CD4-positive, alpha-beta T cell treated with Interleukin-2 at 100 ng/mL for 4 hours (primary cell): ENCODE results near the gene DENND2A.
"Not testable (repeated sequence)": the region's sequence is repeated elsewhere in the genome, so short reads cannot be mapped to it uniquely, and the experiment has no call there.

Source experiments
- DNase-seq: peaks from one replicate; pipeline ENCODE4 v3.0.0-alpha.2; 2020; ENCODE audit warnings: low spot score

Gene DENND2A

DNA sequence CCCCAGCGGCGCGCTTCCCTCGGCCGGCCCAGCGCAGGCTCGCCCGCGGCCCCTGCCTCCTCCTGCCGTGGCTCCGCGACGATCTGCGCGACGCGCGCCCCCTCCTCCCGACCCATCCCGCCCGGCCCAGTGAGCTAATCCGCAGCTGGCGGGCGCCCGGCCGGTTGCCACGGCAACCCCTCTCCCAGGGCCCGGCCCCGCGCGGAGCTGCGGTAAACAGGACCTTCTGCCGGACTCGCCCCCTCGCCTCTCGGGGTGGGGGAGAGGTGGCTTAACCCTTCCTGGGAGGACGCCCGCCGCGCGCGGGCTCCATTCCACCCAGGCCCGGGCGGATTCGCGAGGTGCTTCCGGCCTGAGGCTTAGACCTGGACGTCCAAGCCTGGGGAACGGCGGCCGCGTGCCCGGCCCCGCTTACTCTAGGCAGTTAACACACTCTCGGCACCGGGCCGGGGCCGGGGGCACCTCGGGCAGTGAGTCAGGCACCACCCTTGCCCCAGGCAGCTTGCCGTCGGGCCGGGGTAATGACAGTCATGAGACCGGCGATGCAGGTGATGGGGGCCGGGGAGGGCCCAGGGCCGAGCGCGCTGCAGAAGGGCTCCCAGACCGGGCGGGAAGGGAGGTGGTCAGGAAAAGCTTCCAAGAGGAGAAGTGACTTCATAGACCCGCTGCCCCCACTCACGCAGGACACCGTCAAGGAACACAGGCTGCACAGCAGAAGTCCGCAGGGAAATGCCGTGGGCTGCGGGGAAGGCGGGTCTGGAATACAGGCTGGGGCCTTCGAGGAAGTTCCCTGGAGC, at the start of gene DENND2A:
Gene DENND2A, minus strand, starts transcription at position 87 of the 797 bp plus-strand sequence. CDS start 38,416 bp downstream, outside the sequence.
- no peak for DNase-seq

DNA sequence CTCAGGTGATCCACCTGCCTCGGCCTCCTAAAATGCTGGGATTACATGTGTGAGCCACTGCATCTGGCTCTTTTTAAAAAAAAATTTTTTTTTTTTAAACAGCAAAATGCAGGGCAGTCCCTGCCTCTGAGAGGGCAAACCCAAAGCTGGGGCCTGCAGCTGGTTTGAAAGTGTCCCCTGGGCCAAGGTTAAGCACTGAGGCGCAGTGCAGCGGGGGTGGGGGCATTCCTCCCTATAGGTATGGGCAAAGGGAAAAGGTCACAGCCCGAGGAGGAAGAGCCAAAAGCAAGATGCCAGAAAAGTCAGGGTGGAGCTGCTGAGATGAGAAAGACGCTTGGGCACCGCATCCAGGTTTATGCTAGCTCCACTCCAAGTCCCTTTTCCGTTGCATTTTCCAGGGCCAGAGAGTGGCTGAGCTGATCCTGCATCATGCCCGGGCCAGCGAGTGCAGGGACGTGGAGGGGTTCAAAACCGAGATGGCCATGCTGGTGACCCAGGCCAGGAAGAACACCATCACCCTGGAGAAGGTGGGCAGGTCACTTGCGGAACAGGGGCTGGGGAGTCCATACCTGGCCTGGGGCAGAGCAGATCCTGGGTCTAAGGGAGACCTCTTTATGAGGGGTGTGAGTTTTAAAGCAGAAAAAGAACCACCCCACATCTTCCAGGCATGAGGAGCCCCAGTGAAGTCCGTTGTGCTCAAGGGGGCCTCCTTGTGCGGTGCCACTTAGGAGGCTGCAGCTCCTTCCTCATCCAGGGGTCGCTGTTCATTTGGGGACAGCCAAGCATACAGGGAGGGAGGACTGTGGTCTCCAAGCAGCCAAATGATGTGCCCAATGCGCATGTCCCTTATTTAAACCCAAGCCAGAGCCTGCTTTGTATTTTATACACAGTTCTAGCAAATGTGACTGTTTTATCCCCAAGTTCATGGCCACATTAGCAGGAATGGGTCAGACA, 48.9 kb upstream of the DENND2A start:
- no peak for DNase-seq

DNA sequence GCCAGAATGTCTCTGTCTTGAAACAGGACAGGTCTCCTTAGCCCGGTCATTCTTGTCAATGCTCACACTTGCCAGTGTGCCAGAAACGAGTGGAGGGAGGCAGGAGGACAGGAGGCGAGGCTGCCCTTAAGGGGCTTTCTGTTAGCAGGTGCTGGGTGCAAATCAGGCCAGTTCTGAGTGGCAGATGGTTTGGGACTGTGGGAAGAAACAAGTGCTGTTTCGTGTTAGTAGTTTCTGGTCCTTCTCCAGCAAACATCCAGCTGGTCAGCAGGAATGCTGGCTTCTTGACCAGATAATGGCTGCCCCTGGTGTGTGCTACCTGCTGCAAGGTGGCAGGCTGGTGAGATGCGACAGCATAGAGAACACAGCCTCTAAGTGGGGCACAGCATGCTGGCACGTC, 47.7 kb upstream of the DENND2A start:
- DNase-seq, result no peak

GRCh38 chr7:140686921-140687320, 46.3 kb upstream of the DENND2A start:
- DNase-seq, result no peak

DNA sequence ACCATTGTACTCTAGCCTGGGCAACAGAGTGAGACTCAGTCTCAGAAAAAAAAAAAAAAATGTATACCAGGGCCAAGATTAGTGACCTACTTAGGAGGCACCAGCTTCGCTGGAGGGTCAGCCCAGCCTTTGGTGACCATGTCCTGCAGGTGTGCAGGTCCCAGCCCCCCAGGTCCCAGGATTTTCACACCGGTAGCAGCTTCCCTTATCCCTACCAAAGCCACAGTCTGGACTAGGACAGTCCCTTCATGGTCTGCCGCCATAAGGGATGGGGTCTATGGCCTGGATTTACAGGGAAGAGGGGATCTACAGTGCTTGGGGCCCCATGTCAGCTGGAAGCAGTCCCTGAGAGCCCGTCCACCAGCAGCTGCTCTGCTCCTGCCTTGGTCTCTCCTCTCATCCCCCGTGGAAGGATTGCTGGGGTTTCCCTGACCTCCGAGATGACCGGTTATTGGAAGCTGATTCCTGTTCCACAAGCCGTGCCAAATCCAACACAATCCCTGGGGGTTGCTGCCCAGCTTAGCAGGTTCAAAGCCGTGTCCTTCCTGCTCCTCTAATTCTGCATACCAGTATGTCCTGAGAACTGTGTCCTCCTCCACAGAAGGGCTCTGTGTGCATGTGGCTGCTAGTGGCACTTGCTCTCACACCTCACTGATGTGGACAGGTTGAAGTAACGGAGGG, 44.9 kb upstream of the DENND2A start:
- DNase-seq, result no peak

- no peak for DNase-seq
Observed at GRCh38 chr7:140684066-140684950, 43.7 kb upstream of the DENND2A start.

DNA sequence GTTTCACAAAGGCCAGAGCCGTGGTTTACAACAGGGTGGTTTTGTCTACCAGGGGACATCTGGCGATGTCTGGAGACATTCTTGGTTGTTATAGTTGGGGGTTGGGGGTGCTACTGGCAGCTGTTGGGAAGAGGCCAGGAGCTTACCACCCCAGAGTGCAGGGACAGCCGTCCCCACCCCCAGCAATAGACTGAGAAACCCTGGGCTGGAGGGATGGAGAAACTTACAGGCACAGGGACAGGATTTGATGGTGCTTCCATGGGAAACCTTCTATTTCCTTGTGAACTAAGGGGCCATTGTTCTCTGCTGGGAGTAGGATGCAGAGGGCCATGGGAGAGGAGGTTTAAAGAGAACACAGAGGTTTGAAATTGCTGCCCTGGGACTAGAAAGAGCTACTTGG, 43.0 kb upstream of the DENND2A start:
- no peak for DNase-seq

- DNase-seq, result no peak
Observed at GRCh38 chr7:140681766-140682165, 41.2 kb upstream of the DENND2A start.

GRCh38 chr7:140680886-140681285, 40.3 kb upstream of the DENND2A start:
- DNase-seq, result no peak

DNA sequence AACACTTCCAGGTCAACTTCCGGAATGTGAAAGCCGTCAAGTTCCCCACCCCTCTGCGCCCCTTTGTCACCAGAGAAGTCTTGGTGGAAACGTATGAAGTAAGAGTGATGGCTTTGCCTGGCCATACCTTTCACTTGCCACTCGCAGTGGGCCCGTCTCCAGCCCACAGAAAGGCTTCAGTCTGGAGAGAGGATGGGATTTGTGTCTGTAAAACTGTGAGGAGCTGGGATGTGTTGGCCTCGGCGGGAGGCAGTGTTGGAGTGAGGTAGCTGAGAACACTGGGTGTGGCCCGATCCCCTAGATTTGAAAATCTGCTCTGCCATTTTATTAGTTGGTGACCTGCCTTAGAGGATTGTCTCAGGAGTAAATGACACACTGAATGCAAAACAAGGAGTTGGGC, 38.6 kb upstream of the DENND2A start:
- no peak for DNase-seq

DNA sequence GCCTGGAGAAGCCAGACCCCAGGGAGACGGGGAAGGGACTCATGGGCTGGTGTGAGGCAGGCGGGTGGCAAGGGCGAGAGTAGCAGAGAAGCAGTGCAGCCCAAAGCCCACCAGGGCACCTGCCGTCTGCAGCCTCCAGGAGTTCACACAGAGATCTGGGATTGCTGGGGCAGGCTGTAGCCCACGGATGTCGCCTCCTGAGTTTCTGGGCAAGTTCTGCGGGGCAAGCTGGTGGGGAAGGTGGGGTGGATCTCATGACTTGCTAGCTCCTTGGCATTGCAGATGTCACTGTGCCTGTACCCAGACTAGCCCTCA, 38.2 kb upstream of the DENND2A start:
- DNase-seq, result no peak

DNA sequence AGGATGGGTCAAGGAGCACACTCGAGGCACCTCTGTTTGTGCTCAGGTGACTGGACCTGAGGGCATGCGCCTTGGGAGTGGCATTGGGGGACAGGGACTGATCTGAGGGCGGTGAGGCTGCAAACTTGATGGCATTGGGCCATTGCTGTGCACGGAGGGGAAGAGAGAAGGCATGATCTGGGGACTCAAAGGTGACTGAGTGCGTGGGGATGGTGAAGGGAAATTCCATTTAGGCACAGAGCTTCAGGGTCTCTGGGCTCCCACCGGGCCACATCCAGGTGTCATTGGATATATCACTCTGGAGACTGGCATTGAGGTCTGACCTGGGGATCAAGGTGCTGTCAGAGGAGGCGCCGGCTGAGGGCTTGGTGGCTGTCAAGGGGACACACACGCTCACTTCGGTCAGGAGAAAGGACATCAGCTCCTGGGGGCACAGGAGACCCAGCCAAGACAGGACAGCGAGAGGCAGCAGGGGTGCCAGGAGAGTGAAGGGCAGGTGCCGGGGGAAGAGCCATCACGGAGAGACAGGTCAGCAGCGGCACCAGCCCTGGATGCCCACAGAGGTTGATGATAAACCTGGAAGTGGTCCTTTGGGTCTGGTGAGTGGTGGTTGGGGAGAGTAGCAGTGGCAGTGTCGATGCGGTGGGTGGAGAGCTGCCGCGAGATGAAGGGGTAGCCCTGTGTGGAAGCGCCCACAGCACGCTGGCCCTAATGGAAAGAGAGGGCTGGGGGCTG, 37.6 kb upstream of the DENND2A start:
- no peak for DNase-seq

DNA sequence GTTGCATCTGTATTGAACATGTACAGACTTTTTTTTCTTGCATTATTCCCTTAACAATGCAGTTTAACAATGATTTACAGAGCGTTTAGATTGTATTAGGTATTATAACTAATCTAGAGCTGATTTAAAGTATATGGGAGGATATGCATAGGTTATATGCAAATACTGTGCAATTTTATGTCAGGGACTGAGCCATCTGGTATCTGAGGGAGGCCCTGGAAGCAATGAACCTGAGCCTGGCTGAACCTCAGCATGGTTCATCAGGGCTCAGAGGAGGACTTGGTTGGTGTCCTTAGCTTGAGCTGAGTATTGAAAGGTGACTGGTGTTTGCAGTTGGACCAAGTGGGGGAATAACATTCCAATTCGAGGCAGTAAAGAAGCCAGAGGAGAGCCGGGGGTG, 36.9 kb upstream of the DENND2A start:
- no peak for DNase-seq

GRCh38 chr7:140676956-140677355, 36.3 kb upstream of the DENND2A start:
- DNase-seq, result not testable (repeated sequence)

DNA sequence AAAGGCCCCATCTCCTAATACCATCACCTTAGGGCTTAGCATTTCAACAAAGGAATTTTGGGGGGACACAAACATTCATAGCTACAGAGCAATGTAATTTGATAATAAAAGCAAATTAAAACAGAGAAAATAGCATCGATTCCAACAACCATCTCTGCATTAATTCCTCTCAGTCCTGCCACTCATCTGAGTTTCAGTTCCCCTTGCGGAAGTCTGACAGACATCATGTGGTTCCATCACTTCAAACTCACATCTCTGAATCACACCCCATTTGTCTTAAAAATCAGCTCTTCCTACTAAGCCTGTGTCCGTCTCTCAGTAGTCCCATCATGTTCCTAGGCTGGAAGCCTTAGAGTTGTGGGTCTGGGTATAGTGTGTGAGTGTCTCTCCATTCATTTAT, 35.7 kb upstream of the DENND2A start:
- DNase-seq, result no peak

- DNase-seq, result no peak
Observed at GRCh38 chr7:140675726-140676125, 35.1 kb upstream of the DENND2A start.

- no peak for DNase-seq
Observed at GRCh38 chr7:140674899-140675701, 34.5 kb upstream of the DENND2A start.

DNA sequence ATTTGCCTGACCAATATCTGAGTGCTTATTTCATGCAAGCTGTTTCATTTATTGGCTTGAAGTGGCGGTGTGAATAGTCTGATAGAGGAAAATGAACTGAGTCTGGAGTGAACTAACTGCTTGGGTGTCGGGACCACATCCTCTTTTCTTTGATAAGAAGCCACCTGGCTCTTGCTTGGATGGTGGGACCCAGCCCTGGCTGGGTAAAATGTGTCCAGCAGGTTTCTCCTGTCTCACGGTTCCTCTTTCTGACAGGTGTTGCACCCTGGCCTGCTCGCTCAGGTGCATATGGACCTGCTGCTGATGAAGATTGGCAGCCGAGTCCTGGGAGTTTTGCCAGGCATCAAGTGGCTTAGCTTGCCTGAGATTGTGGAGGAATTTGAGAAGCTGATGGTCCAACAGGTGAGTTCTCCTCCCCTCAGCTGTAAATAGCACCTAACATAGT, 33.8 kb upstream of the DENND2A start:
- DNase-seq, result no peak

DNA sequence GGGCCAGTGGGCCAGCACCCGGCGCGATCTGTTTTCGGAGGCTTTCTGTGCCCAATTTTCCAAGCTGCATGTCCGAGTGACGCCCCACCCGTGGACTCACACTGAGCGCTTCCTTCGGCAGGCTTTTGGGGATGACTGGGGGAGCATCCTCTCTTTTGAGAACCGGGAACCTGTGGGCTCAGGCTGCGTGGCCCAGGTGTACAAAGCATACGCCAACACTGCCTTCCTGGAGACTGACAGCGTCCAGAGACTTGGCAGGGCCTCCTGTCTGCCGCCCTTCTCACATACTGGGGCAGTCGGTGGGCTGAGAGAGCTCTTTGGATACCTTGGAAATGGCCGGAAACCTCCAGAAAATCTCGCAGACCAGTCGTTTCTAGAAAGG, 33.2 kb upstream of the DENND2A start:
- DNase-seq, result no peak
